Lower leg skin (tissue), 4 donors: ENCODE results near the gene ANAPC16. TPM values are rescaled to one million over a fixed set of nuclear protein-coding genes. Genes with fewer than 3 reads are reported as not detected.
A peak's percentile ranks its signal among the peaks of the same experiment; 100 is the strongest.
"Not testable (repeated sequence)": the region's sequence is repeated elsewhere in the genome, so short reads cannot be mapped to it uniquely, and the experiment has no call there.

Source experiments
- DNase-seq, 2 donors: peaks; one replicate each; pipeline ENCODE4 v3.0.0-alpha.2; 2019; ENCODE audit warnings: low spot score in 2 of 2
- H3K4me3 ChIP-seq: fragments of 200-600 bp; sonication (generic); 2 replicates; pipeline ENCODE4 v1.5.1; 2017; ENCODE audit warnings: mild to moderate bottlenecking, low read depth; ENCODE audit not compliant: poor library complexity, severe bottlenecking
- CTCF ChIP-seq, 3 donors: fragments of 450-650 bp; IDR thresholded peaks; one replicate each; pipeline ENCODE4 v1.5.1; 2016; ENCODE audit warnings: antibody characterized with exemption in 3 of 3, mild to moderate bottlenecking in 3 of 3, moderate library complexity in 2 of 3
- POLR2A ChIP-seq, 2 donors: fragments of 450-650 bp; IDR thresholded peaks; one replicate each; pipeline ENCODE4 v1.6.1; 2016 to 2017; ENCODE audit warnings: antibody characterized with exemption in 2 of 2, mild to moderate bottlenecking in 1 of 2, moderate library complexity in 1 of 2
- WGBS, 2 donors: methylation state at CpG; one replicate each; pipeline ENCODE4 v1.1.5; 2018; 5-methylcytosine and 5-hydroxymethylcytosine counted together
- intact Hi-C: fragments of 100-400 bp; cut with DNase I; formaldehyde crosslinking; loops from one replicate; pipeline ENCODE4 v1.15.0; 2023; ENCODE audit warnings: low total_unique reads
- total RNA-seq, 4 donors: library from RNA; depleted of rRNA; stranded (reverse); fragments of >200 nt; gene quantifications; one replicate each; pipeline ENCODE4 v1.1.0, GENCODE V29; 2016

The ANAPC16 gene
- total RNA-seq, 4 donors from 2014 or later, result 47.8 to 116 (median 100) TPM

DNA sequence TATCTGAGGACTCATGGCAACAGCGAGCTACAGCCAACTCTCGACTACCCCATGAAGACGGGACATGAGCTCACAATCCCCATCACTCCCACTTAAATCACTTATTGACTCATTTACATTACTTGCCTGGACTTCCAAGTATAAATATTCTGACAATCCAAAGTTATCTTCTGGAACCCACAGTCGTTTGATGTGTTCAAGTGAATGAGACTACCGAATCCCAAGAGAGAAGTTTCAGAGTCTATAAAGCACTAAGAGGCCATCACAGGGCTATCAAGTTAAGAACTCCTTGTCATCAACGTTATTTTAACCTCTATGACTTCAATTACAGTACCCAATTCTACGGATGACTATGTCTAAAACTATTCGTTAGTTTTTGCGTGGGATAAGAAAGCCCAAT lies 11.5 kb upstream of the ANAPC16 start:
- intact Hi-C loops, result no loop called here
- DNase-seq, result no peak
- TF ChIP-seq CTCF (IDR thresholded peaks at IDR 0.05) (no peak), POLR2A (IDR thresholded peaks at IDR 0.05) (no peak)
- 90 to 91% methylated on average over 9 of the region's 9 CpGs for WGBS, 2 donors
- H3K4me3 ChIP-seq, result no peak overlapping the region

- intact Hi-C loops, result no loop called here
- H3K4me3 ChIP-seq, result no peak overlapping the region
- DNase-seq, result no peak
- 95 to 97% methylated on average over 1 of the region's 1 CpG for WGBS, 2 donors
- no peak for TF ChIP-seq POLR2A (IDR thresholded peaks at IDR 0.05)
- TF ChIP-seq CTCF (IDR thresholded peaks at IDR 0.05), result no peak
These were observed 11.1 kb upstream of the ANAPC16 start for GRCh38 chr10:72204724-72205123.

GRCh38 chr10:72206511-72207229 lies 9.1 kb upstream of the ANAPC16 start:
- no peak for TF ChIP-seq POLR2A (IDR thresholded peaks at IDR 0.05)
- no peak for TF ChIP-seq CTCF (IDR thresholded peaks at IDR 0.05)
- H3K4me3 ChIP-seq, result no peak overlapping the region
- 84 to 89% methylated on average over 7 of the region's 7 CpGs for WGBS, 2 donors
- no peak for DNase-seq
- intact Hi-C loops, result no loop called here

DNA sequence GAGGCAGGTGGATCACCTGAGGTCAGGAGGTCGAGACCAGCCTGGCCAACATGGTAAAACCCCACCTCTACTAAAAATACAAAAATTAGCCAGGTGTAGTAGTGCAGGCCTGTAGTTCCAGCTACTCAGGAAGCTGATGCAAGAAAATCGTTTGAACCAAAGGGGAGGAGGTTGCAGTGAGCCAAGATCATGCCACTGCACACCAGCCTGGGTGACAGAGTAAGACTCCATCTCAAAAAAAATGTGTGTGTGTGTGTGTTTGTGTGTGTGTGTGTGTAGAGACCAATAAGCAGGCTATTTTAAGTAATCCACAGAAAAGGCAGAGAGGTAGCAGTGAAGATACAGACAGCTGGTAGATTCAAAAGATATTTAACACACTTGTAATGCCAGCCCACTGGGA lies 7.3 kb upstream of the ANAPC16 start:
- intact Hi-C loops, H3K4me3 ChIP-seq: not testable (repeated sequence)
- 56 to 58% methylated on average over 2 of the region's 2 CpGs for WGBS, 2 donors

DNA sequence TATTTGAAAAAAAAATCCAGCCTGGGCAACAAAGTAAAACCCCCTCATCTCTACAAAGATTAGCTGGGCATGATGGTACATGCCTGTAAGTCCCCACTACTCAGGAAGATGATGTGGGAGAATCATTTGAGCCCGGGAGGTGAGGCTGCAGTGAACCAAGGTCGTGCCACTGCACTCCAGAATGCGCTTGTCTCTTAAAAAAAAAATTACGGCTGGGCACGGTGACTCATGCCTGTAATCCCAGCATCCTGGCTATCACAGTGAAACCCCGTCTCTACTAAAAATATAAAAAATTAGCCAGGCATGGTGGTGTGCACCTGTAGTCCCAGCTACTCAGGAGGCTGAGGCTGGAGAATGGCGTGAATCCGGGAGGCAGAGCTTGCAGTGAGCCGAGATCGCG lies 4.4 kb upstream of the ANAPC16 start:
- intact Hi-C loops, H3K4me3 ChIP-seq: not testable (repeated sequence)
- WGBS, 2 donors, result 88 to 92% methylated on average over 11 of the region's 11 CpGs
- DNase-seq, result peak in 1 of 2 donors; percentile 49

More for the DNA sequence above, 7.3 kb upstream of the ANAPC16 start:
- not testable (repeated sequence) for DNase-seq

- intact Hi-C loops, result not testable (repeated sequence)
These were observed 4.0 kb upstream of the ANAPC16 start for GRCh38 chr10:72211832-72212231.

GRCh38 chr10:72218325-72218724 lies 2.5 kb downstream of the ANAPC16 start:
- TF ChIP-seq CTCF (IDR thresholded peaks at IDR 0.05) (no peak), POLR2A (IDR thresholded peaks at IDR 0.05) (no peak)
- 31 to 41% methylated on average over 1 of the region's 1 CpG for WGBS, 2 donors
- intact Hi-C loops, result no loop called here
- DNase-seq, result no peak
- no peak overlapping the region for H3K4me3 ChIP-seq

More at GRCh38 chr10:72211832-72212231, 4.0 kb upstream of the ANAPC16 start:
- DNase-seq, result peak in 1 of 2 donors; percentile 49
- 94 to 95% methylated on average over 2 of the region's 2 CpGs for WGBS, 2 donors
- H3K4me3 ChIP-seq, result not testable (repeated sequence)
